ENCODE measurements around the gene TCEAL8.
"Not testable (repeated sequence)": the region's sequence is repeated elsewhere in the genome, so short reads cannot be mapped to it uniquely, and the experiment has no call there.

GRCh38 chrX:103235608-103236007 lies 19.3 kb downstream of the TCEAL8 start:
- TF ChIP-seq, protein P1, sequence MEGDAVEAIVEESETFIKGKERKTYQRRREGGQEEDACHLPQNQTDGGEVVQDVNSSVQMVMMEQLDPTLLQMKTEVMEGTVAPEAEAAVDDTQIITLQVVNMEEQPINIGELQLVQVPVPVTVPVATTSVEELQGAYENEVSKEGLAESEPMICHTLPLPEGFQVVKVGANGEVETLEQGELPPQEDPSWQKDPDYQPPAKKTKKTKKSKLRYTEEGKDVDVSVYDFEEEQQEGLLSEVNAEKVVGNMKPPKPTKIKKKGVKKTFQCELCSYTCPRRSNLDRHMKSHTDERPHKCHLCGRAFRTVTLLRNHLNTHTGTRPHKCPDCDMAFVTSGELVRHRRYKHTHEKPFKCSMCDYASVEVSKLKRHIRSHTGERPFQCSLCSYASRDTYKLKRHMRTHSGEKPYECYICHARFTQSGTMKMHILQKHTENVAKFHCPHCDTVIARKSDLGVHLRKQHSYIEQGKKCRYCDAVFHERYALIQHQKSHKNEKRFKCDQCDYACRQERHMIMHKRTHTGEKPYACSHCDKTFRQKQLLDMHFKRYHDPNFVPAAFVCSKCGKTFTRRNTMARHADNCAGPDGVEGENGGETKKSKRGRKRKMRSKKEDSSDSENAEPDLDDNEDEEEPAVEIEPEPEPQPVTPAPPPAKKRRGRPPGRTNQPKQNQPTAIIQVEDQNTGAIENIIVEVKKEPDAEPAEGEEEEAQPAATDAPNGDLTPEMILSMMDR (IDR thresholded peaks at IDR 0.05), result not testable (repeated sequence)
- TF ChIP-seq REST (IDR thresholded peaks at IDR 0.05; ENCODE audit: low read depth, low read length); IRF3 (IDR thresholded peaks at IDR 0.05; ENCODE audit: low read depth, low read length); RFX5 (IDR thresholded peaks at IDR 0.05; ENCODE audit: low read length); TAF1 (IDR thresholded peaks at IDR 0.05; ENCODE audit: borderline replicate concordance, low read depth, low read length); GABPA (IDR thresholded peaks at IDR 0.05; ENCODE audit: low read depth); NRF1 (IDR thresholded peaks at IDR 0.05; ENCODE audit: low read depth, low read length); RAD21 (IDR thresholded peaks at IDR 0.05; ENCODE audit: low read length); JUND (IDR thresholded peaks at IDR 0.05); POLR2AphosphoS5 (IDR thresholded peaks at IDR 0.05; ENCODE audit: low read depth, low read length); FOXJ3 (CRISPR knock-in tag; IDR thresholded peaks at IDR 0.05): not testable (repeated sequence)
- TF ChIP-seq, protein P2, sequence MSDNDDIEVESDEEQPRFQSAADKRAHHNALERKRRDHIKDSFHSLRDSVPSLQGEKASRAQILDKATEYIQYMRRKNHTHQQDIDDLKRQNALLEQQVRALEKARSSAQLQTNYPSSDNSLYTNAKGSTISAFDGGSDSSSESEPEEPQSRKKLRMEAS (IDR thresholded peaks at IDR 0.05; ENCODE audit: low read depth), result not testable (repeated sequence)

All from SK-N-SH (cell line).